Karpas-422 (cell line): ENCODE results near the gene MYO10. TPM values are rescaled to one million over a fixed set of nuclear protein-coding genes. Genes with fewer than 3 reads are reported as not detected.

Source experiments
- small RNA-seq: library from RNA; depleted of rRNA; stranded (forward); fragments of <200 nt; gene quantifications from one replicate; pipeline ENCODE3, GENCODE V24; 2014
- total RNA-seq: library from RNA; depleted of rRNA; stranded (reverse); fragments of >200 nt; shearing (Covaris generic); gene quantifications from 2 replicates; pipeline ENCODE4 v1.2.3, GENCODE V29; 2014; ENCODE audit warnings: low replicate concordance

MYO10 gene
- total RNA-seq, 1 experiment from 2014 or later: not detected

Small RNAs within 50 kb of the gene (small RNA-seq; reads per million reads assigned to genes)
- not detected for gene RF00019
- not detected for gene RNA5SP179
- not detected for gene RNU6-660P
